Panc1 (cell line): ENCODE measurements around the gene ATRNL1. TPM values are rescaled to one million over a fixed set of nuclear protein-coding genes. Genes with fewer than 3 reads are reported as not detected.

ENCODE experiments used
- ATAC-seq: fragments of 200-7000 bp; cut with Tn5 transposase; 2 replicates; pipeline ENCODE4 v1.9.1; 2020; ENCODE audit warnings: mild to moderate bottlenecking, moderate library complexity
- BruUV-seq: library from RNA; stranded (reverse); fragments of 400-500 nt; replicated peaks from 2 replicates; lab custom pipeline; 2021; lab: Mats Ljungman, UMichigan
- CTCF ChIA-PET: fragments of 300-600 bp; sonication (Branson Sonifier 250); formaldehyde crosslinking; loops from one replicate; lab custom pipeline; 2022; ENCODE audit warnings: antibody characterized with exemption; lab: Charles Lee
- POLR2A ChIA-PET: fragments of 300-600 bp; sonication (Branson Sonifier 250); formaldehyde crosslinking; loops from one replicate; lab custom pipeline; 2022; ENCODE audit warnings: antibody characterized with exemption; lab: Charles Lee
- DNase-seq: peaks from one replicate; pipeline ENCODE4 v3.0.0-alpha.2; 2010; ENCODE audit warnings: low read depth, low spot score
- H3K27ac ChIP-seq: 2 replicates; pipeline ENCODE4 v1.5.1; 2011; ENCODE audit warnings: mild to moderate bottlenecking, low read length, inconsistent platforms
- H3K27me3 ChIP-seq: fragments of 200-500 bp; sonication (Bioruptor generic); 2 replicates; pipeline ENCODE4 v1.6.0; 2014; ENCODE audit warnings: low read length, inconsistent platforms; ENCODE audit not compliant: control insufficient read depth, insufficient read depth
- H3K36me3 ChIP-seq: fragments of 200-500 bp; sonication (Bioruptor generic); 2 replicates; pipeline ENCODE4 v1.5.1; 2014; ENCODE audit warnings: inconsistent platforms, mild to moderate bottlenecking, low read length, moderate library complexity; ENCODE audit not compliant: control insufficient read depth, insufficient read depth
- H3K4me1 ChIP-seq: 2 replicates; pipeline ENCODE4 v1.5.1; 2011; ENCODE audit warnings: inconsistent platforms, mild to moderate bottlenecking, low read length, moderate library complexity; ENCODE audit not compliant: control insufficient read depth, insufficient read depth
- H3K4me3 ChIP-seq, 2 experiments: 2 replicates each; pipeline ENCODE4 v1.5.1; 2011 to 2012; ENCODE audit warnings: low read depth in 2 of 2, low read length in 2 of 2, mild to moderate bottlenecking in 2 of 2, inconsistent platforms in 1 of 2, moderate library complexity in 1 of 2
- H3K9me3 ChIP-seq: fragments of 200-500 bp; sonication (Bioruptor generic); 2 replicates; pipeline ENCODE4 v1.5.1; 2014; ENCODE audit warnings: low read depth, mild to moderate bottlenecking, inconsistent platforms, low read length, moderate library complexity; ENCODE audit not compliant: control insufficient read depth, insufficient read depth
- CTCF ChIP-seq: fragments of 450-650 bp; IDR thresholded peaks from 2 replicates; pipeline ENCODE4 v1.5.1; 2017; ENCODE audit warnings: mild to moderate bottlenecking
- POLR2AphosphoS5 ChIP-seq: IDR thresholded peaks from 2 replicates; pipeline ENCODE4 v1.6.1; 2012; ENCODE audit warnings: mild to moderate bottlenecking, low read depth, low read length, moderate library complexity
- REST ChIP-seq, 2 experiments: IDR thresholded peaks; 2 replicates each; pipeline ENCODE4 v1.6.1; 2011 to 2012; ENCODE audit warnings: low read depth in 2 of 2, control low read depth in 1 of 2, low read length in 1 of 2, mild to moderate bottlenecking in 1 of 2, moderate library complexity in 1 of 2; ENCODE audit not compliant: insufficient read depth in 1 of 2
- SIN3A ChIP-seq: IDR thresholded peaks from 2 replicates; pipeline ENCODE4 v1.6.1; 2012; ENCODE audit warnings: low read depth, mild to moderate bottlenecking, low read length, moderate library complexity, borderline replicate concordance; ENCODE audit not compliant: insufficient read depth
- TCF7L2 ChIP-seq: IDR thresholded peaks from 2 replicates; pipeline ENCODE4 v1.6.1; 2011; ENCODE audit warnings: mild to moderate bottlenecking, low read depth, low read length, inconsistent platforms
- in situ Hi-C: cut with HindIII; loops from 2 replicates; pipeline ENCODE4 v1.10.0; 2016; ENCODE audit warnings: low sequenced_read_pairs, low pct_unique_long_range_greater_than_20kb
- intact Hi-C: fragments of 100-400 bp; cut with micrococcal nuclease; formaldehyde crosslinking; loops from one replicate; pipeline ENCODE4 v1.10.0; 2022; ENCODE audit not compliant: unreplicated experiment
- total RNA-seq: library from RNA; stranded (reverse); gene quantifications from one replicate; pipeline ENCODE4 v1.2.1, GENCODE V29; 2021; ENCODE audit not compliant: unreplicated experiment

The ATRNL1 gene
- total RNA-seq, 1 experiment from 2014 or later = 17.1 TPM

- no peak for DNase-seq
- BruUV-seq = no TSS peak
- intact Hi-C loops = no loop called here
- Histone ChIP-seq H3K9me3 (no peaks in the 10 kb centered on the region), H3K4me1 (no peaks in the 10 kb centered on the region), H3K4me3 (no peak overlapping the region), H3K36me3 (no peaks in the 10 kb centered on the region), H3K27me3 (no peaks in the 10 kb centered on the region), H3K27ac (no peak overlapping the region)
- TF ChIP-seq CTCF (no peak), SIN3A (no peak), TCF7L2 (no peak), POLR2AphosphoS5 (no peak), REST (IDR thresholded peaks at IDR 0.05; ENCODE audit: insufficient read depth in 1 of 2, low read depth in 2 of 2, low read length in 1 of 2) (no peak)
- ChIA-PET POLR2A (no interaction called here), CTCF (no interaction called here)
- no peak for ATAC-seq
- in situ Hi-C loops = no loop called here
These were observed 871.7 kb downstream of the ATRNL1 start for GRCh38 chr10:115964827-115965226.

- no peaks in the 10 kb centered on the region for H3K9me3 ChIP-seq
- TF ChIP-seq CTCF (no peak), SIN3A (no peak), POLR2AphosphoS5 (no peak), TCF7L2 (no peak), REST (IDR thresholded peaks at IDR 0.05; ENCODE audit: insufficient read depth in 1 of 2, low read depth in 2 of 2, low read length in 1 of 2) (no peak)
- no peak overlapping the region for H3K27ac ChIP-seq
- ATAC-seq (no peak), DNase-seq (no peak)
- in situ Hi-C loops = no loop called here
- H3K27me3 ChIP-seq = no peaks in the 10 kb centered on the region
- ChIA-PET CTCF (no interaction called here), POLR2A (no interaction called here)
- intact Hi-C loops = no loop called here
- no peaks in the 10 kb centered on the region for H3K4me1 ChIP-seq
- no TSS peak for BruUV-seq
- H3K36me3 ChIP-seq = no peaks in the 10 kb centered on the region
- H3K4me3 ChIP-seq = no peak overlapping the region
These were observed 872.2 kb downstream of the ATRNL1 start for GRCh38 chr10:115965376-115965775.
